Skeletal muscle satellite cell (primary cell): Measurements from ENCODE around the gene PLXNA4.

Experiments used
- H3K27me3 ChIP-seq: 2 replicates; pipeline ENCODE4 v1.7.0; 2013; ENCODE audit warnings: low read length; ENCODE audit not compliant: control insufficient read depth, insufficient read depth
- H3K36me3 ChIP-seq: 2 replicates; pipeline ENCODE4 v1.7.0; 2013; ENCODE audit warnings: mild to moderate bottlenecking, control low read depth, low read length; ENCODE audit not compliant: insufficient read depth
- H3K4me1 ChIP-seq: 2 replicates; pipeline ENCODE4 v1.7.0; 2013; ENCODE audit warnings: low read length; ENCODE audit not compliant: control insufficient read depth, insufficient read depth
- H3K4me2 ChIP-seq: 2 replicates; pipeline ENCODE4 v1.7.0; 2013; ENCODE audit warnings: mild to moderate bottlenecking, low read length
- H3K4me3 ChIP-seq: 2 replicates; pipeline ENCODE4 v1.7.0; 2013; ENCODE audit warnings: low read length
- H3K9ac ChIP-seq: 2 replicates; pipeline ENCODE4 v1.7.0; 2013; ENCODE audit warnings: mild to moderate bottlenecking, low read depth, low read length, moderate library complexity
- H3K9me3 ChIP-seq: replicated peaks from 2 replicates; pipeline ENCODE4 v1.7.0; 2013; ENCODE audit warnings: mild to moderate bottlenecking, control low read depth, low read length

The PLXNA4 gene

DNA sequence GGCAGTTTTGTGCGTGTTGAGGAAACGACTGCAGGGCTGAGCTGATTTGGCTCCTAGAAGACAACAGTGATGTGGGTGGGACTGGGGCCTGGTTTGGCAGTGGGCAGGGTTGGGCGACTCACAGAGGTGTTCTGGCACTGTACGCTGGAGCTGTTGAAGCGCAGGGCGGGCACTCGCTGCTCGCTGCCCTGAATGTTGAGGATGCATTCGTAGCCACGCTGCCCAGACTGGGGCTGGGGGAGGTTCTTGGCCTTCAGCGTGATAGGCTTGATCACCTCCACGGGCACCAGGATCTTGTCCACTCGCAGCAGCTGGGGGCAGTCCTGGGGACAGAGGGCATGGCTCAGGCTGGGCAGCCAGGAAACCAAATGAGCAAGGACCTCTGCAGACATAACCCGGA, 365.4 kb downstream of the PLXNA4 start:
- Histone ChIP-seq H3K4me3 (no peak overlapping the region), H3K36me3 (no peaks in the 10 kb centered on the region), H3K9me3 (no peaks in the 10 kb centered on the region), H3K4me2 (no peak overlapping the region), H3K9ac (no peak overlapping the region), H3K4me1 (no peaks in the 10 kb centered on the region), H3K27me3 (no peaks in the 10 kb centered on the region)

DNA sequence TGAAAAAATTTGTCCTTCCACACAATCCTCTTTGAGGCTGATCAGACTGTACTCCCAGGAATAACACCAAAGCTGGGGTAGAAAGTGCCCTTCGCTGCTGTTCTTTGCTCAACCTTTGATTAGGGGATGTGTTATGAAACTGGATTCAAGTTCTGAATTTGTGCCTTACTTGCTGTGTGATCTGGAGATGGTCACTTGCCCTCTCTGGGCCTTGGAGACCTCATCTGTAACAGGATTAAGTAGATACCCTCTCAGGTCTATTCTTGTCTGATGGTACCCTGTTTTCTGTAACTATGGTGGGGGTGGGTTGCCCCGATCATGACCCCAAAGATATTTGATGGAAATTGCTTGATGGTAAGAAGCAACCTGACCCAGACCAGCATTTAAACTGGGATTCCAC, 368.5 kb downstream of the PLXNA4 start:
- H3K9me3 ChIP-seq = no peaks in the 10 kb centered on the region
- H3K4me1 ChIP-seq = no peaks in the 10 kb centered on the region
- H3K27me3 ChIP-seq = no peaks in the 10 kb centered on the region
- no peaks in the 10 kb centered on the region for H3K36me3 ChIP-seq
- no peak overlapping the region for H3K4me2 ChIP-seq
- no peak overlapping the region for H3K9ac ChIP-seq
- H3K4me3 ChIP-seq = no peak overlapping the region

DNA sequence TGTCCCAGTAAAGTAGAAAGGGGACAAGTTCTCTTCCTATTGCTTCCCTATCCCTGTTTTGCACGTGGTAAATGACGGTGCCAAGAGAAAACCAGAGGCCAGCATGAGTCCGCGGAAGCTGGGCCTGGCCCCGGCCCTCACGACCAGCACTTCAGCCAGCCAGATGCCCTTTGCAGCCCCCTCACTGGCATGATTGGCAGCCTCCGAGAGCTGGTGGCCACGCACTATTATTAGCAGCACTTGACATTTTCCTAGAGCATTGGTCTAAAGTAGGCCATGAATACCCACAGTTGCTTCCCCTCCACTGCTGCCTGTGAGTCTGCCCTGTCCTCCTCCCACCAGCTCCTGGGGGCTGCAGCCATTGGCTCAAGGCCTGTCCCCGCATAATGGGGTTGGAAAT, 369.1 kb downstream of the PLXNA4 start:
- Histone ChIP-seq H3K9me3 (no peaks in the 10 kb centered on the region), H3K9ac (no peak overlapping the region), H3K4me3 (no peak overlapping the region), H3K36me3 (no peaks in the 10 kb centered on the region), H3K27me3 (no peaks in the 10 kb centered on the region), H3K4me1 (no peaks in the 10 kb centered on the region), H3K4me2 (no peak overlapping the region)

DNA sequence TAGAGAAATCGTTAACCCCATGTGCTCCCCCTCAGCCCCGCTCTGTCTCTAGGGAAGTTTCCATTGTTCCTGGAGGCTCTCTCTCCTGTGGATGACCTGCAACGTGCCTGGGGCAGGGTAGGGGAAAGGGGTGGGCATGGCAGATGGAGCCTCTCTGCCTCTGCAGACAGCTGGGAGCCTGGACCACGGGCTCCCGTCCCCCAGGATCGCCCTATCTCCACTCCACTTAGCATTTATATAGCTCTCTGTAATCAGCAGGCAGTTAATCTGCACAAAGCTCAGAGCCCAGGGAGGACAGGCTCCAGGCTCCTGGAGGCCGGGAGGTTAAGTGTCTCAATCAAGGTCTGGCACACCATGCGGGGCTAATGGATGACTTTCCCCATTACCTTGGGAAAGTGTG, 369.7 kb downstream of the PLXNA4 start:
- Histone ChIP-seq H3K4me3 (no peak overlapping the region), H3K9ac (no peak overlapping the region), H3K4me2 (no peak overlapping the region), H3K36me3 (no peaks in the 10 kb centered on the region), H3K9me3 (no peaks in the 10 kb centered on the region), H3K4me1 (no peaks in the 10 kb centered on the region), H3K27me3 (no peaks in the 10 kb centered on the region)

DNA sequence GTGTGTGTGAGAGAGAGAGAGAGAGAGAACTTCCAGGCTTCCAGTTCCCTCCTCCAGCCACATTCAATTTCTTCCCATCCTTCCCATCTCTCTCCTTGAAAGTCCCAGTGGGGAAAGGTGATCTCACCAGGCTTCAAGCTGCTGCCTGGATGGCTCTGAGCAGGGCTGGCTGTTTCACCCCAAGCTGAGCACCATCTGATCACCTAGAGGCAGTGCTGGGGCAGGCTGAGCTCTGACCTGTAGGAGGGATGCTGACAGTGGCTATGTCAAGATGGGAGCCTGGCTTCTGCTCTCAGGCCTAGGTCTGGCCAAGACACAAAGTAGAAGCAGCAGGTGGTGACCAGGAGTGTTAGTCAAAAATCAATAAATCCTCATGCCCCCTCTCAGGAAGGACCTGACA, 370.8 kb downstream of the PLXNA4 start:
- no peak overlapping the region for H3K4me3 ChIP-seq
- H3K9me3 ChIP-seq = no peaks in the 10 kb centered on the region
- no peaks in the 10 kb centered on the region for H3K36me3 ChIP-seq
- H3K27me3 ChIP-seq = no peaks in the 10 kb centered on the region
- H3K4me1 ChIP-seq = no peaks in the 10 kb centered on the region
- no peak overlapping the region for H3K4me2 ChIP-seq
- H3K9ac ChIP-seq = no peak overlapping the region

DNA sequence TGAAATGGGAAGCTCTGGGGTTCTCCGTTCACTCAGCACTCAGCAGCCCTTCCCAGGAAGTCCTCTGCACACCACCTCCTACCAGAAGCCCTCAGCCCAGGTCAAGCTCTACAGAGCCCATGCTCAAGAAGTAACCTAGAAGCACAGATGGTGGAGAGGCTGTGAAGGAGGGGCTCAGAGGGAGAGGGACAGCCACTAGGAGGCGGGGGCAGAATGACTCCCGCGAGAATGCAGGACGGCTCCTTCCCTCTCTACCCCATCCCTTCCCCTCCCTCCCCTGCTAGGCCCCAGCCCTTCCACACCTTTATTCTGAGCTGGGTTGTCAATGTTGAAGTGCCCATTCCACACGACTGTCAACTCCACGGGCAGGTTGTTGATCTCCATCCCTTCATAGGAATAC, 373.2 kb downstream of the PLXNA4 start:
- H3K4me1 ChIP-seq = no peaks in the 10 kb centered on the region
- H3K9ac ChIP-seq = no peak overlapping the region

DNA sequence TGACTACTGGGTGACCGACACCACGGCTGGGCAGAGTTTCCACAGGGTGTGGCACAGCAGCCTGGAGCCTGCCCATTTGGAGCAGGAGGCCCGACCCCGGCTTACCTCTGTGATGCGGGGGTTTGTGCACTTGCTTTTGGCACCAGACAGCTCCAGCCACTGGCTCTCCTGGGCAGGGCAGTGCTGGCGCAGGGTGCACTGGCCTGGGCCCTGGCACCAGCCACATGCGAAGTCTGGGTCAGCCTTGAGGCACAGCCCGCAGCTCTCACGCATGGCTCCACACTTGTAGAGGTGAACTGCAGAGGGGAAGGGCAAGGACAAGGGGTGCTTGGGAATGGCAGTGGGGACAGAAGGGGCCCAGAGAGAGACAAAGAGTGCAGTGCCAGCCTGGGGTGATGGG, 373.7 kb downstream of the PLXNA4 start:
- no peaks in the 10 kb centered on the region for H3K36me3 ChIP-seq

More for the DNA sequence above, 373.2 kb downstream of the PLXNA4 start:
- Histone ChIP-seq H3K4me2 (no peak overlapping the region), H3K36me3 (no peaks in the 10 kb centered on the region), H3K27me3 (no peaks in the 10 kb centered on the region), H3K9me3 (no peaks in the 10 kb centered on the region), H3K4me3 (no peak overlapping the region)

DNA sequence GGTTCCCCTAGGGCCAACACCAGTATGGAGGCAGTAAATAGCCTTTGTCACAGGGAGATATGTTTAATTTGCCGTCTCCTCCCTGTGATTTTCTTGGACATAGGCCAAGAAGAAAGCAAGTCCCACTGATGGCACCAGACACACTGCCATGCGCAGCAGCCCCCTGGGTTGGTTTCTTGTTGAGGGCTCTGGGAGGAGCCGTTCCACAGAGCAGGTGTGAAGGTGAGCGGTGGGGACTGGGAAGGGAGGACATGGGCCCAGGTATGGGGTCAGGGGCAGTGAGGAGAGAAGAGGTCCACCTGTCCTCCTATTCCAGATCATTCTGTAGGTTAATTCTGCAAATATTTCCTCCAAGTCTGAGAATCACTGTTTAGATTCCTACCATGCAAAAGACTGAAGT, 376.1 kb downstream of the PLXNA4 start:
- Histone ChIP-seq H3K27me3 (no peaks in the 10 kb centered on the region), H3K9me3 (no peaks in the 10 kb centered on the region), H3K4me3 (no peak overlapping the region), H3K9ac (no peak overlapping the region), H3K4me1 (no peaks in the 10 kb centered on the region), H3K36me3 (no peaks in the 10 kb centered on the region), H3K4me2 (no peak overlapping the region)

More for the DNA sequence above, 373.7 kb downstream of the PLXNA4 start:
- no peaks in the 10 kb centered on the region for H3K27me3 ChIP-seq
- no peak overlapping the region for H3K9ac ChIP-seq
- no peaks in the 10 kb centered on the region for H3K9me3 ChIP-seq
- no peak overlapping the region for H3K4me3 ChIP-seq
- no peaks in the 10 kb centered on the region for H3K4me1 ChIP-seq
- H3K4me2 ChIP-seq = no peak overlapping the region

DNA sequence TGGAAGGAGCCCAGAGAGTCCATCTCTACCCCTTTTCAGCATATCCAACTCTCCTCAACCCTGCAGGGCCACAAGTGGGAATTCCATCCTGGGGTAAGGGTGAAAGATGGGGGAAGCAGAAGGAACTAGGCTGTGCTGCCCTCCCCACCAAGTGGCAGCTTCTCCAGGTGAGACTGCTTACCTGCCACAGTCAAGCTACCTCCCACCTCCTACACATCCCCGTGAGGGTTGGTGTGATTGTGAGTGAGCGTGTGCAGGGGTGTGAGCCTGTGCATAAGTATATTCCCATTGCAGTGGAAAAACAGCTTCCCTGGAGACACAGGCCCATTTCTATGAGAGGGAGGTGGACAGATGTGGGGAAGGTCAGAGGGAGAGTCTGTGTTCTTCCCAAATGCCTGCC, 376.6 kb downstream of the PLXNA4 start:
- no peak overlapping the region for H3K9ac ChIP-seq
- no peaks in the 10 kb centered on the region for H3K9me3 ChIP-seq
- no peaks in the 10 kb centered on the region for H3K36me3 ChIP-seq
- no peak overlapping the region for H3K4me2 ChIP-seq
- H3K4me1 ChIP-seq = no peaks in the 10 kb centered on the region
- no peaks in the 10 kb centered on the region for H3K27me3 ChIP-seq
- H3K4me3 ChIP-seq = no peak overlapping the region

DNA sequence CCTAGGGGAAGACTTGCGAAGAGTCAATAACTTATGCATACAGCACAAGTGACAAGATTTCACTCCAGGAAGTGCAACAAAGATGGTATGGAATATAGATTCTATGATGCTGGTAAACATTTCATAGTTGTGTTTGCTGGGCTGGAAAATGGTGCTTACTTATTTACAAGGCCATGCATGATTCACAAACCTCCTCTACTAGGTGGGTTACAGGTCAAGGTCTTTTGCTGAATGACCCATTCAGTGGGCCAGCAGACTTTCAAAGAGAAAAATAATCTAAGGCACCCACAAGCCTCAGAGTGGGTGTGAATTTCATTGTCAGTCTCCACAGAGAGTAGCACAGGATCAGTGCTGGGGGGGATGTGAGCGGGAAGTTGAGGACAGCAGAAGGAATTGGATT, 378.5 kb downstream of the PLXNA4 start:
- Histone ChIP-seq H3K27me3 (no peaks in the 10 kb centered on the region), H3K9me3 (no peaks in the 10 kb centered on the region), H3K4me3 (no peak overlapping the region), H3K9ac (no peak overlapping the region), H3K4me2 (no peak overlapping the region), H3K36me3 (no peaks in the 10 kb centered on the region), H3K4me1 (no peaks in the 10 kb centered on the region)

DNA sequence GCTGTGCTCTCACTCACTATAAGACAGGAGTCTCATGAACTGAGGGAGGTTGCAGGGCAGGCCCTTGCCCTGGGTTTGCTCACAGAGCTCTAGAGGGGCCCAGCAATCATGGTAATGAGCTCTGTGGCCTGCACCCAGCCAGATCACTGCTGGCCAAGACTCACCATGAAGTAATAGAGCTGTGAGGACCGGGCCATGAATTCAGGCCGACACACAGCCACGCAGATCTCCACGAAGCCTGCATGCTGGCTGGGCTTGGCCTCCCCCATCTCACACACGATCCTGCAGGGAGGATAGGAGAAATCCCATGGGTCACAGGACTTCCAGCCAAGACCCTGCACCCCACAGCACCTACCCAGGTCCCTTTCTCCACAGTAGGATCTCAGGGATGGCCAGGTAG, 382.4 kb downstream of the PLXNA4 start:
- Histone ChIP-seq H3K27me3 (no peaks in the 10 kb centered on the region), H3K4me1 (no peaks in the 10 kb centered on the region)

DNA sequence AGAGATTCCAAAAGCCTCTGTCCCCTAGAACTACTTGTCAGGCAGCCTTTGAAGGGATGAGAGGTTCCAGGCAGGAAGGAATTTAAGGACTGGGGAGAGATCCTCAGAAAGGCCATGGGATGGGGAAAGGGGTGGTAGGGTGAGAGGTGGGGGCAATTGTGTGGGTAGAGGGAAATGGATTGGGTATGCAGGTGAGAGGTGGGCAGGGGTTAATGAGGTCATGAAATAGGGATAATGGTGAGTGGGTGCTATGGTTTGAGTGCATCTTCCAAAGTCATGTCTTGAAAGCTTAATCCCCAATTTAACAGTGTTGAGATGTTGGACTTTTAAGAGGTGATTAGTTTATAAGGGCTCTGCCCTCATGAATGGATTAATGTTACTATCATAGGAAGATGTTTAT, 383.5 kb downstream of the PLXNA4 start:
- no peaks in the 10 kb centered on the region for H3K36me3 ChIP-seq
- no peak overlapping the region for H3K4me3 ChIP-seq
- H3K9ac ChIP-seq = no peak overlapping the region
- H3K27me3 ChIP-seq = no peaks in the 10 kb centered on the region
- H3K4me2 ChIP-seq = no peak overlapping the region
- no peaks in the 10 kb centered on the region for H3K9me3 ChIP-seq
- no peaks in the 10 kb centered on the region for H3K4me1 ChIP-seq

More for the DNA sequence above, 382.4 kb downstream of the PLXNA4 start:
- Histone ChIP-seq H3K4me3 (no peak overlapping the region), H3K9ac (no peak overlapping the region), H3K9me3 (no peaks in the 10 kb centered on the region), H3K4me2 (no peak overlapping the region), H3K36me3 (no peaks in the 10 kb centered on the region)
